Stimulated activated CD8-positive, alpha-beta memory T cell treated with anti-CD3 and anti-CD28 coated beads, Interleukin-15, amount 100 ng/mL, for 1 hour (primary cell): ENCODE data around the gene NRXN3.

Source experiments
- DNase-seq: peaks from one replicate; pipeline ENCODE4 v3.0.0-alpha.2; 2020; ENCODE audit warnings: low read depth

The NRXN3 gene

GRCh38 chr14:78173346-78174035 lies 3.3 kb downstream of the NRXN3 start:
- no peak for DNase-seq

DNA sequence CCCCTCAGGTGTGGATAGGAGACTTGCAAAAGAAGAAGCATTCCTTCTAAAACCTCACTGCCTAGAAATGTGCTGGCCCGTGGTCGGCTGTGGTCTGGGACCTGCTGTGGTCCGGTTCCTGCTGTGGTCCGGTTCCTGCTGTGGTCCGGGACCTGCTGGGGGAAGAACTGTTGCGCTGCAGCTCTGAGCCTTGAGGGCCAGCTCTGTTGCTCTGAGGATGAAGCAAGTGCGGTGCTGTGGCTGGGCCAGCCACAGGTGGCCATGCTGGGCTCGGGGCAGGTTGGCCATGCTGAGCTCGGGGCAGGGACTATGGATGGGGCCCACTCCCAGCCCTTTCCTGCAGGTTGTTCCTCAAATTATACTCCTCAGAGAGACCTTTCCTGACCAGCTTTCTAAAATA lies 5.2 kb downstream of the NRXN3 start:
- no peak for DNase-seq

DNA sequence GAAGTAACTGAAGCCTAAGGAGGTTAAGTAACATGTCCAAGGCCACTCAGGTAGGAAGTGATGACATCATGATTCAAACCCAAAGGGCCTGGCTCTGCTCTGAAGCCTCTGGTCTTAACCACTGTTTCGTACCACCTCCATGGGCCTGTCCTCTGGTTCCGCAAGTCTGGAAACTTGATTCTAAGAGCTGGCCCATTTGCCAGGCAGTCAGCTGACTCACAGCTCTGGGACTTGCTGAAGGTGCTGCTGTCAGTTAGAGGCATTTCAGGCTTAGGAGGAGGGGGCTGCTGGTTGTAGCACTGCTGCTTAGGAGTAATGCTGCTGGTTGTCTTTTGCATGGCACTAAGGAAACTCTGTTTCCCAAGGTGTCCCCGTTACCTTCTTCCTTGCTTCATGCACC lies 7.9 kb downstream of the NRXN3 start:
- no peak for DNase-seq

GRCh38 chr14:78178971-78179370 lies 8.8 kb downstream of the NRXN3 start:
- no peak for DNase-seq

- no peak for DNase-seq
Measured at GRCh38 chr14:78181270-78181669, 11.1 kb downstream of the NRXN3 start.

DNA sequence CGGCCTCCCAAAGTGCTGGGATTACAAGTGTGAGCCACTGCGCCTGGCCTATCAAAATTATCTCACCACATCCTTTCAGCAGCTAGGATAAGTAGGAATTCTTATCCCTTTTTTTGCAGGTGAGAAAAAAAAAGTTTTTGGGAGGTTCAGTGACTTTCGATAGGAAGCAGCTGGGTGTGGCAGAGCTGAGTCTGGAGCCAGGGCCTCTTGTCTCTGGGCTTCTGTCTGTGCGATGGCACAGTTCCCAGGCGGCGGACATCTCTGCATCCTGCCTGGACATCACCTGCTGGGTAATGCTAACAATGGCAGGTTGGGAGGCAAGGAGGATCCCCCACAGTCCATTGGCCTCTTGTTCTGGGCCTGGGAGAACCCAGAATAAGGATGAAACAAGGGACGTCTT lies 12.5 kb downstream of the NRXN3 start:
- no peak for DNase-seq

DNA sequence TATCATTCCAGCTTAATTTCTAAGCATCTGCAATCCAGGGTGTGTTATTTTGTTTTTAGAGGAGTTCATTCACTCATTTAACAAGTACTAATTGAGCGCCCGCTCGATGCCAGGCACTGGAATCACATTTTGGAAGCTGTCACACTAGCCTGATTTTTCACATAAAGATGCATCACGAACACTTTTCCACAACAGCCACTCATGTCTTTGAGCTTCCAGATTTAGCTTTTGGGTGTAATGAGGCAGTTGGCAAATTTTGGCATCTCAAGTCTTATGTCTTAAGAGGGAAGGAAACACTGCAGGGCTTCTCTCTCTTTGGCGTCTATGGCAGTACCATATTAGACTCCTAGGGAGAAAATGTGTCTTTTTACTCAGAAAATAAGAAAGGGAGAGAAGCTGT lies 14.0 kb downstream of the NRXN3 start:
- DNase-seq: no peak

- no peak for DNase-seq
Measured at GRCh38 chr14:78186277-78186676, 16.1 kb downstream of the NRXN3 start.

DNA sequence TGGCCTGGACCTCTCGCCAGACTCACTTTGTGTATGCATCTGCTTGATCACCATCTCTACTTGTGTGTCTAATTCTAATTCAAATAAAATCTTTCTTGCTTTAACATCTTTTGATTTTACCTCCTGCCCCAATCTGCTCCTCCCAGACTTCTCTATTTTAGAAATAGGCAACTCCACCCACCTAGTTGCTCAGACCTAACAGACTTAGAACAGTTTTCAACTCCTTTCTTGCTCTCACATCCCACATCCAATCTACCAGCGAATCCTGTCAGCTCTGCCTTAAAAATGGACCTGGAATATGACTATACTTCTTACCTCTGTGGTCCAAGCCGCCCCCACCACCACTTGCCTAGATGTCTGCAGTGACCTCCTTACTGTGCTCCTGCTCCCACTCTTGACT lies 18.7 kb downstream of the NRXN3 start:
- DNase-seq: no peak

GRCh38 chr14:78195431-78195830 lies 25.3 kb downstream of the NRXN3 start:
- no peak for DNase-seq

- no peak for DNase-seq
Measured at GRCh38 chr14:78196323-78196722, 26.1 kb downstream of the NRXN3 start.

GRCh38 chr14:78197051-78197450 lies 26.9 kb downstream of the NRXN3 start:
- no peak for DNase-seq

DNA sequence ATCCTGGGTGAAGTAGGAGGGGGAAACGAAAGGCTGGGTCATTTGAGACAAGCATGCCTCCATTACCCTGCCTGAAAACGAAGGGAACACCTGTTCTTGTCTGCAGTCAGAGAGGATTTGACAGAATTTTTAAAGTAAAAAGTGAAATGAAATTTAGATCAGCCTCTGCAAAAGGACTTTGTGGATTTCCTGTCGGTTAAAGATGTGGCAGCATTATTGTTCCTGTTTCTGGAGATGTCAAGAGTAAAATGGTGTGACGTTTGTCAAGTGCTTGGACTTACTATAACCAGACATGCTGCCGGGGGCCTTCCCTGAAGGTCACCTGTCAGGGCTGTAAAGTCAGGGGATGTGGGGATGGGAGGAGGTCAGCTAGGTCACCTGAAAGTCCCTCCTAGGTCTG lies 32.0 kb downstream of the NRXN3 start:
- no peak for DNase-seq

DNA sequence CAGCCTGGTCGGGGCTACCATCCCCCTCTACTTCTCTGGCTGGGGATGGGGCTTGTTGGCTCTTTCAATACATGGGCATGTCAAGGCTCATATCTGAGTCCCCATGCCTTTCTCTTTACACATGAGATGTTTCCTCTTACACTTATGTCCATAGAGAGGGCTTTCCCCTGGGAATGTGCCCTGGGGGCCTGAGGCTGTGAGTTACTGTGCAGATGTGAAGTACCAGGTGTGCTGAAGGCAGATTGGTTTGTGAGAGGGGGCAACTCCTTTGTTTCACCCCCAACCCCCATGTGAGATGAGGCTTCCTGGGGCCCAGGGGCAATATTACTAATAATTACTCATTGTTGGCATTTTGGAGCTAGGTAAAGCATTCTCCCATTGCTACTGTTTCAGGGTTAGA lies 32.8 kb downstream of the NRXN3 start:
- DNase-seq: no peak

DNA sequence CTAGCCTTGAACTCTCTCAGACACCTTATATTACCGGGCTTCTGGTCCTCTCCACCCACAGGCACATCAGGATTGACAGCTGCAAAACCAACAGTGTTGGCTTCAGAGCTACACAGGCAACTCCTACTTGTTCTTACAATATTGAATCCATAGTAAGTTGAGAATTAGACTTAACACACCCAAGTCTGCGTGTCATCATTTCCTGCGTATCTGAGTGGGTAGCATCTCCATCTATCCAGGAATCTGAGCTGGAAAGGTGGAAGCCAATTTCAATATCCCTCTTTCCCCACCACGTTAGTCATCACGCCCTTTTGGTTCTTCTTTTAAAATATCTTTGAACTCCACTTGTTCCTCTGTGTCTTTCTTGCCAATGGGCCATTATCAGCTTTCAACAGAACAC lies 37.2 kb downstream of the NRXN3 start:
- no peak for DNase-seq

DNA sequence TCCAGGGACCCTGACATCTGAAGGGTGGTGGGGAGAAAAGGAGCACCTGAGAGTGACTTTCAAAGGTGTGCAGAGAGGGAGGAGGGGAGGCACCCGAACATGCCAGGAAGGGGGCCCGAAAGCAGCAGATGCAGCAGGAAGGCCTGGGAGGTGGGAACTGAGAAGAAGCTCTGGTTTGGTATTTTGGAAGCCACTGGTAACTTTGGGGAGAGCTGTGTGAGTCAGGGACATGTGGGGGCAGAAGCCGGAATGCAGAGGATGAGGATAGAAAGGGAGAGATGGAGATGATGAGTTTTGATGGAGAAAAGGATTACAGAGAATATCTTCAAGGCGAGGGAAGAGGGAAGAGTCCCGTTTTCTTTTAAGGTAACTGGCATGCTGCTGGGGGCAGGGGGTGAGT lies 50.1 kb downstream of the NRXN3 start:
- DNase-seq: no peak

DNA sequence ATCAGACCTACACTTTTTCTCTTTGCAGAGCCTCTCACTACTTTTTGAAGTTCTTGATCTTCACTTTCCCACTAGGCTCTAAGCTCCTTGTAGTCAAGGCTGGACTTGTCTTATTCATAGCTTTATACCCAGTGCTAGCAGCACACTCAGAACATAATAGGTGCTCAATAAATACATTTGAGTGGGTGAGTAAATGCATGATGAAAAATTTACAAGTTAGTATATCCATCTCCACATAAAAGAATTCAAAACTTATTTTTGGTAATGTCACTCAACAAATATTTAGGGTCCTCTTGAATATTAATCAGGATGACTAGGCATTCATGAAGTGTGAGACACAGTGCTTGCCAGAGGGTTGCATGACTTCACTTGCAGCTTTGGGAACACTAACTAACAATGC lies 52.6 kb downstream of the NRXN3 start:
- DNase-seq: no peak

- DNase-seq: no peak
Measured at GRCh38 chr14:78227248-78228077, 57.3 kb downstream of the NRXN3 start.

GRCh38 chr14:78228702-78229327 lies 58.6 kb downstream of the NRXN3 start:
- no peak for DNase-seq

DNA sequence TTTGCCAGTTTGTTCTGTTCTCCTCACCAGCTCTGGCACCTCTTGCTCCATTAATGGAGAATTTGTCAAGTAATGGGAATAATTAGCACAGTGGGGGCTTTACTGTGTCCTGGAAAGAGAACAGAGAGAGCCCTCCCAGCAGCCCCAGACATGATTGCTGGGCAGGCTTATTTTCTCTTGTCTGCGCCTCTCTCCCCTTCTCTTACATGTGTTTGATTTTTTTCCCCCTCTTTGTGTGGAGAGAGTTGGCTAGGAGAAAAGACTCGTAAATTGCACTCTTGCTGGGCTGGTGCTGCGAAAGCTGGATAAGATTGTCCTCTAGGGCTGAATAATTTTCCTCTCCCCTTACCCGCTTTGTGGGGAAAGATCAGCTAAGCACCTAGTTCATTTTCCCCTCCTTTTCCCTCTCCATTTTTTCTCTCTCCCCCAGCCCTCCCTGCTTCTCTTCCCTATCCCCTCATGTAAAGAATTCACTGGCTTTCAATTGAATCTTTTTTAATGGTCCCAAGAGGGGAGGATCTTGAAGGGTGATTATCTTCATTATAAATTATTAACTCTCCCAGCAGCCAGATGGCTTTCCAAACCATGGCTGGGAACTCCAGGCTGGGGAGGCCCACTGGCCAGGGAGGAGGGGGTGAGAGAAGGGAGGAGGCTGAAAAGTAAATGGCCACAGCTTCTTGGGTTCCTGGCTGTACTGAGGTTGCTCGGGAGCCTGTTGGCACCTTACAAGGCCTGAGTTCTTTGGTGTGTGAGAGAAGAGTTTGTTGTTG lies 62.2 kb downstream of the NRXN3 start:
- DNase-seq: no peak

DNA sequence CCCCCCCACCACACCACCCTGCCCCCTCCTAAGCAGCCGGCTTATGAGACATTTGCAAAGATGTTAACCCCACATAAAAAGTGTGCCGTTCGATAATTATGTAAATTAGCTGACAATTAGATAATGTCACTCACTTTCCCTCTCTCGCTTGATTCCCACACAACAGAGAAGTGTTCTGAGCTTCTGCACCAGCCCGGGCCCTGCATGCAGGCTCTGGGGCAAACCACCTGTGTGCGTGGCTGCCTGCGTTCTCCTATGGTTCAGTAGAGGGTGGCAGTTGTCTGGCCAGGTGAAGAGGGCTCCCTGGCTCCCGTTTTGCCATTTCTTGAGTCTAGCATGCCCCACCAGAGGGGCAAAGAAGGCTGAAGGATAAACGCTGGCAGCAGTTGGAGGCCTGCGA lies 68.0 kb downstream of the NRXN3 start:
- DNase-seq: no peak

DNA sequence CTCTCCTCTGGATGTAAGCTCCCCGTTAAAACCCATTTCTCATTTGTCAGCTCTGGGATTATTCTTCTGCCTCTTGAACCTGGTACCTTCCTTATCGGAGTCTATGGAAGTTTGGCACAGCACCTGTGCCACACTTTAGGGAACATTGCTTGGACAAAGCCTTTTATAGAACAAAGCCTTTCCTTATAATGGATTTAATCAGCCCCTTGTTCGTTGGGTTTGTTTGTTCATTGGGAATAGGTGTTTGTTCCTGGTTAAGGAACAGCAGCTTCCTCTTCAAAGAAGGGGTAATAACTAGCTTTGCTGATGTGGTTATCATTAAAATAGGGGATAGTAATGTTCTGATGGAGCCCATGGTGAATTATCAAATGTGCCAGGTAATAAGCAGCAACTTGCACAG lies 70.4 kb downstream of the NRXN3 start:
- no peak for DNase-seq

DNA sequence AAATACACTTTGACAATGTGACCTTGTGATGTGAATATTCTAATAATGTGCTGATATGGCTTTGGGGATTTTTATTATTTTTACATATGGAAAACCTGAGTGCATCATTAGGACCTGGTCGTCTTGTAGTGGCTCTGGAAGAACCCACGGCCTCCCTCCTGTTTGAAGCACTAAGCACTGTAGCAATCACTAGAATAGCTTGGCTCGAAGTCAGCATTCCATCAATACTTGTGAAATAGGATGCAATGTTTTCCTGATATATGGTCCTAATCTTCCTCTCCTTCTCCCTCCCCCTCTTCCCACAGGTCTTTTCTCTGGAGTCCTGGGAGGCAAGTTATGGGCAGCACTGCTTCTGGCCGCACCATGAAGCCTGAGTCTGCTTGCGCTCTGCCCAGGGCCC lies 71.9 kb downstream of the NRXN3 start:
- DNase-seq: no peak
